GM15510 (cell line): Measurements from ENCODE around the gene MTHFD1L.

Experiments
- POLR2A ChIP-seq: IDR thresholded peaks from 3 replicates; pipeline ENCODE4 v1.6.1; 2011; ENCODE audit warnings: borderline replicate concordance; ENCODE audit not compliant: insufficient read length; ENCODE audit errors: extremely low read depth

MTHFD1L gene

DNA sequence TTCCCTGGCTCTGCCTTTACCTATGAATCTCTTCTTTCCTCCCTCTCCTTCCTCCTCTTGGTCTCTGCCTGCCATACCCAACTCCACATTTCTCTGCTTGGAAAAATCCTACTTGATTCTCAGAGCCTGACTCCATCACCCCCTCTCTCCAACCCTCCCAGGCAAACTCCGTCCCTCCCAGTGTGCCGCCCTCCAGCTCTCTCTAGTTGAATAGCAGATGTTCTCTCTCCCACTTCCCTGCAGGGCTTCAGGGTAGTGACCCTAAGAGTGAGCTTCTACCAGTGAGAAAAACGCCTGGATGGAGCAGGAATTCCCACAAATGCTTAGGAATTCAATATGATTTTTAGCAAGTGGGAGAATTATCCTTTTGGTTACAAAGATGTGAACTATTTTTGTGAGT, 141.6 kb downstream of the MTHFD1L start:
- TF ChIP-seq POLR2A: no peak

DNA sequence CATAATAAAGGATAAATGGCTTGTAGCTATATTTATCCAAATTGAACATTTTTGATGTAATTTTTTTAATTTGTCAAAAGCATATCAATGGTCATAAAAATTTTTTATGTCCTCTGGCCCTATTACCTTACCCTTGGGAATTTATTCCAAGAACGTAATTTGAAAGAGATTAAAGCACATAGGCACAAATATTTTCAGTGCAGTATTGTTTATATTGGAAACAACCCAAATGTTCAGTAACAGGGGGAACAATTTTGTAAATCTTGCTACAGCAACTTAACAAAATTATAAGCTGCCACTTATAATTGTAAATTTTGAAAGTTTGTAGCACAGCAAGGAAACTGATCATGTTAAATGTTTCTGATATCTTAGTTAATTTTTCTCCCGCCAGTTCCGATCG, 142.4 kb downstream of the MTHFD1L start:
- no peak for TF ChIP-seq POLR2A

DNA sequence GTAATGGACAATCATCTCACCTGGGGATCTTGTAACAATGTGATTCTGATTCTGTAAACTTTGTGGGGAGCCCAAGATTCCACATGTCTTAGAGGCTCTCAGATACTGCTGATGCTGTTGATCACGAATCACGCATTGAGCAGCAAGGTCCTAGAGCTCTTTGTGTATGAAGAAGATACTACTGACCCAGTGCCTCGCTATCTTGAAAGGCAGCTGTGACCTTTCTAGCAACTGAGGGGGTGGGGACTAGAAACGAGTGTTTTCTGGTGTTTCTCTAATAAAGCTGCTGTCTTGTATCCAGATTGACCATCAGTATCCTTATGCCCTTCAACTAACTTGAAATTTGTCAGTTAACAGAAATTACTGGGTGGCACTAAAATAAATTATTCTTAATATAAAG, 142.9 kb downstream of the MTHFD1L start:
- TF ChIP-seq POLR2A: no peak

DNA sequence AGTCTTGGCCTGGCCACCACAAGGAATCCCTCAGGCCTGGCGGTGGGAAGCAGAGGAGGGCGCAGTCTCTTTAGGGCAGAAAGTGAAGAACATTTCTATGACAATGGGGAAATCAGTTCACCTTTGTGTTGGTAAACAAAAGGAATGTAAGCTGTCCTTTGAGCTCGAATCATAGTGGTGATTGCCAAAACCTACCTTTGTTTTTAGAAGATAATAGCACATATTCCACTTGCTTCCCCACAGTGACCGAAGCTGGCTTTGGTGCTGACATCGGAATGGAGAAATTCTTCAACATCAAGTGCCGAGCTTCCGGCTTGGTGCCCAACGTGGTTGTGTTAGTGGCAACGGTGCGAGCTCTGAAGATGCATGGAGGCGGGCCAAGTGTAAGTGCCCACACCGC, 144.1 kb downstream of the MTHFD1L start:
- no peak for TF ChIP-seq POLR2A

DNA sequence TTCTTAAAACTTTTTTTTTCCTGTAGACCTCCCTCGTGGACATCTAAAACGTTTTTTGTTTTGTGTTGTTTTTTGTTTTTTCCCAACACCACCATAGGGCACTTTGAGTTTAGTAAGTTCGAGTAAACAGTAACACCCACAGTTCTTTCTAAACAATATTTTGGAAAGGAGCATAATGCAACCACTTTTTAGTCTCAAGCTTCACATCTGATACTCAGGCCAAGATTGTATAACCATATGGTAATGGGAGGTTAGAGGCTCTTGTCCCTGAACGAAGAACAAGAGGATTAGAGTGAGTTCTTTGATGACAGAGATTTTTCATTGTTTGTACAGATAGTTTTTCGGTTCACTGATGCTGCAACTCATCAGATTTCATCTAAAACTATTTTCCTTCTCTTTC, 144.6 kb downstream of the MTHFD1L start:
- no peak for TF ChIP-seq POLR2A

DNA sequence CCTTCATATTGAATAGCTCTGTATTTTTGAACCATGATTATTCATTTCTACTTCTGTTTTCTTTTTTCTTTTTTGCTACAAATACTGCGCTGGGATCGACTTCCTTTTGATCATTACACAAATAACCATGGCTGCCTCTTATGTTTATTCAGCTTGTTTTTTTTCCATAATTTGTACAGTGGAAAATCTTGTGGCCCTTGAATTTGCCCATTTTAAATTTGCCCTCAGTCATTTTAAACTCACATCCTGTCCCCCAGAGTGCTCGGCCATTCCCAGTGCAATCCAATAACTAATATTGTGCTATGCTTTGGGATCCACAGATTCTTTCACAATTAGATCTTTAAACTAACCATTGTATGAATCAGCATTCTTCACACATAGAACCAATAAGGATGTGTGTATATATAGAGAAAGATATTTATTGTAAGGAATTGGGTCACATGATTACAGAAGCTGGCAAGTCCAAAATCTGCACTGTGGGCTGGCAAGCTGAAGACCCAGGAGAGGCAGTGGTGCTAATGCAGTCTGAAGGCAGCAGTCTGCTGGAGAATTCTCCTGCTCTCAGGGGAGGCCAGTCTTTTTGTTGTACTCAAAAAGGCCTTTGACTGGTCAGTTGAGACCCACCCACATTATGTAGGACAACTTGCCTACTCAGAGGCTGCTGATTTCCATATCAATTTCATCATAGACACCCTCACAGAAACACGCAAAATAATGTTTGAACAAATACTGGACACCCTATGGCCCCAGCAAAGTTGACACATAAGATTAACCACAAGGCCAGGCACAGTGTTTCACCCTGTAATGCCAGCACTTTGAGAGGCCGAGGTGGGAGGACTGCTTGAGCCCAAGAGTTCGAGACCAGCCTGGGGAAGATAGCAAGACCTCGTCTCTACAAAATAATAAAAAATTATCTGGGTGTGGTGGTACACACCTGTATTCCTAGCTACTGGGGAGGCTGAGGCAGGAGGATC, 147.1 kb downstream of the MTHFD1L start:
- TF ChIP-seq POLR2A: no peak

DNA sequence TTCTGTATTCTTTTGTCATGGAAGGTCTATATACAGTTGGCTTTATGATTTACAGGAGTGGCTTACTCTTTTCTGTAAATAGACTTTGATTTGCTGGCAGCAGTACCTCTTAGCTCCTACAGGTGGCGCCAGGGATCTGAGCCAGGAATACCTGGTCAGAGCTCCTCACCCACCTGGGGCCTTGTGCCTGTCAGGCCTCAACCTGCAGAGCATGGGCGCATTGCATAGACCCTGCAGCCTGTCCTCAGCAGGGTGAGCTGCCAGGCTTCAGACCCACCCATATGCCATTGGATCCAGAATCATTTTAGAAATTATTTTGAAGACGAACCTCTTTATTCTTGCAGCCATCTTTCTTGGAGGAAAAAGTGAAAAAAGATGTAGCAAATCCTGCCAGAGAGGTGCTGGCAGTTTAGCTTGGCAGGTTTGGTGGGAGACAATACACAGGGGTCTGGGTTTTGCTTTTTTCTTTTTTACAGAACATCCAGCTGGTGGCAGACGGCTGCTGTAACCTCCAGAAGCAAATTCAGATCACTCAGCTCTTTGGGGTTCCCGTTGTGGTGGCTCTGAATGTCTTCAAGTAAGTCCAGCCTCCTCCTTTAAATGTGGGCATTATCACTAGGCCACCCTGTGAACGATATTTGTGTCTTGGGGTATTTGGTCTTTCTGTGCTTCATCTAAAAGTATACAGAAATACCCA, 149.1 kb downstream of the MTHFD1L start:
- TF ChIP-seq POLR2A: no peak

DNA sequence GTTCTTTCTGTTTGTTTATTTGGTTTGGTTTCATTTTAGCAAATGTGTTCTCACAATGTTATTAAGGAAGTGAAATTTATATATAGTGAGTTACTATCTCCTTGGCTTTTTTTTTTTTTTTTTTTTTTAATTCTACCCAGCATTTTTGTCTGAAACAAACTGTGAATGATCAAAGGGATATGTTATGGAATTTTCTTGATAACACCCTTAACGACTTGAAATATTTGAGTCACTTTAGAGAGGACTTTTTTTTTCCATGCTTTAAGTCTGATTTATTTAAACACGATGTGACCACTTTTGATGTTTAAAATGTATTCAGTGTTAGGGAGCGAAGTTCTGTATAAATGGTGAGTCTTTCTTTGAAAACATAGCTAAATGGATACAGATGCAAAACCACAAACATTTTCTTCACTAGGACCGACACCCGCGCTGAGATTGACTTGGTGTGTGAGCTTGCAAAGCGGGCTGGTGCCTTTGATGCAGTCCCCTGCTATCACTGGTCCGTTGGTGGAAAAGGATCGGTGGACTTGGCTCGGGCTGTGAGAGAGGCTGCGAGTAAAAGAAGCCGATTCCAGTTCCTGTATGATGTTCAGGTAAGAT, 149.7 kb downstream of the MTHFD1L start:
- TF ChIP-seq POLR2A: no peak

DNA sequence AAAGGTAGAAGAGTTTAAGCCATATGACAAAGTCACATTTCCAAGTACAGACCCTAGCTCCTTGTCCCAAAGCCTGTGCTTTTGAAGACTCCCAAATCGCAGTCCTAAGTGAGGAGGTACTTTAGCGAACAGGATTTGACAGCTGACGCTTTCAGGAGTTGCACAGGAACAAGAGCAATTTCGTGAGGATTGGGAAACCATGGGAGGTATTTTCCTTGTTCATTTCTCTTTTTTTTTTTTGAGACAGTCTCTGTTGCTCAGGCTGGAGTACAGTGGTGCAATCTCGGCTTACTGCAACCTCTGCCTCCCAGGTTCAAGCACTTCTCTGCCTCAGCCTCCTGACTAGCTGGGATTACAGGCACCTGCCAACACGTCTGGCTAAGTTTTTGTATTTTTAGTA, 150.6 kb downstream of the MTHFD1L start:
- no peak for TF ChIP-seq POLR2A

DNA sequence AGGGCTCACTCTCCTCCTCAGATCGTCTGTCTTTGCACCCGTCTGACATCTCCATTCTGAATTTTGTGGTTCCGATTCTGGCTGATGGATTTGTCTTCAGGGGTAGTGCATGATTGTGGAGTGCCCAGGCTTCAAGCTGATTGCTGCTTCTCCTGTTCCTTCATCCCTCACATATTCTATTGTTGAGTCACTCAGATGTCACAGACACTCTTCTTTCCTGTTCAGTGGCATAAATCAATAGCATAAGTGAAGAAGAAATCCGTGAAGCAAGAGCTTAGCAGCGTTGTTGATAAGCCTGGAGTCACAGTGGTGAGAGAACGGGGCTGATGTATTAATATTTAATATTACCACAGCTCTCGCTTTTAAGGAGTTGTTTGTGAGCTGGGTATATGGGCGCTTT, 152.5 kb downstream of the MTHFD1L start:
- no peak for TF ChIP-seq POLR2A

DNA sequence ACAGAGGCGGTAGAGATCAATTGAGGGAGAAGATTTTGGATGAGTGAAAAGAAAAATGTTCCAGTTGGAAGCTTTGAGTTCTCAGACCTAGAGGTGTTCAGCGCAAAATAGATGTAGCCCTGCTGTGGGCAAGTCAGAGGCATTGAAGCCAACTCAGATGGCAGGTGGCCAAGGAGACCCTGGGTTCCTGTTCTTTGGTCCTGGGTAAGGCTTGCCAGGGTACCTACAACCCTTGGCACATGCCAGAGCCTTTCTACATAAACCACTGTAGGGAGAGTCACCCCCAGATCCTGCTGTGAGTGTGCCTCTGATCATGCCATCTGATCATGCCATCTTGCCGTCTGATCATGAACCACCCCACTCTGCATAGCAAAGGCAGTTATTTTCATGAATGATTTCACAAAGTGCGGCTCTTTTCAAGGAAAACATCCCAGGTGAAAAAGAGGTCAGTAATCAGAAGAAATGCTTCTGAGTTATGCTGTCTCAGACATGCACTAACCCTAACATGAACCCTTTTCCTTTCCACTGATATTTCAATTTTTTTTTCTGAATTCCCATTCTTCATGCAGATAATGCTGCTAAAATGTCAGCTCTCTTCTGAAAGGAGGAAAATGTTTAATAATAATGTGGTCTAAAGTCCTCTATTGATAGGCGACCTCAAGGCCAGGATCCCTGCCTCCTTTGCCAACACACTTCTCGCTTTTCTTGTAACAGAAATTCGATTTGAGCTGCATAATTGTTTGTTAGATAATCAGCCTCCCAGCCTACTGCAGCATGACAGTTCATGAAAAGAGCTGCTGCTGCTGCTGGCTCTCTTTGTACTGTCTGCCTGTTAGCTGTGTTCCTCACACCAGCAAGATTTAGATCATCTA, 153.6 kb downstream of the MTHFD1L start:
- TF ChIP-seq POLR2A: no peak

DNA sequence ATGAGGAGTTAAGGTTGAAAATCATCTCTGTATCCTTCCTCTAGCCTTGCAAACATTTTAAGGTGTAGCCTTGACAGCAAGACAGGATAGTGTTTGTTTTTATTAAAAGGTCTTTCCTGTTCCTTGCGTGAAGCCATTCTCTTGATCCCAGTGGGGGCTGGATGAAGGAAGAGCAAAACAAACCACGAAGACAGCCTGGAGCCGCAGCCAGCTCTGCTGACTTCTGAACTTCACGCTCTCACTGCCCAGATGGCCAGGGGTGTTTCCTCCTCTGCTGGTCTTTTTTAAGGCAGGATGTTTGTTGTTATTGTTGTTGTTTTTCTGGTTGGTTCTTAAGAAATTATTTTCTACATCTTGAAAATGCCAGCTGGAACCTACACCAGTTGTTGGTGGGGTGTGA, 156.4 kb downstream of the MTHFD1L start:
- TF ChIP-seq POLR2A: no peak

DNA sequence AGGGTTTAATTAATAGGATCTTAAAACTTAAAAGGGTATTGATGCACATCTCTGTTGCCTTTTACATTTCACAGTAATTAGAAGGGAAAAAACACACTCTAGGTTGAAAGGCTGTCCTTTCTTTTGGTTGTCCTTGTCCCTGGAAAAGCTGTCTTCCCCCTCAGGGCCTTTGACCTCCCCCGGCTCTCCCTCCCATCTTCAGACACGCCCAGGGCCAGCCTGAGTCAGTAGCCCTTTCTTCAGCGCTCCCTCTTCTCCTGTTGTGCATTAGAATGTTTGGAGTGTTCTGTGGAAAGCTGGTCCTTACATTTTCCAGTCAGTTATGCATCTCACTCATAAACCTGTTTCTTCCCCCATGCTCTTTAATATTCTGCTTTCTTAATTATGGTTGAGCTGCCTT, 157.0 kb downstream of the MTHFD1L start:
- no peak for TF ChIP-seq POLR2A

DNA sequence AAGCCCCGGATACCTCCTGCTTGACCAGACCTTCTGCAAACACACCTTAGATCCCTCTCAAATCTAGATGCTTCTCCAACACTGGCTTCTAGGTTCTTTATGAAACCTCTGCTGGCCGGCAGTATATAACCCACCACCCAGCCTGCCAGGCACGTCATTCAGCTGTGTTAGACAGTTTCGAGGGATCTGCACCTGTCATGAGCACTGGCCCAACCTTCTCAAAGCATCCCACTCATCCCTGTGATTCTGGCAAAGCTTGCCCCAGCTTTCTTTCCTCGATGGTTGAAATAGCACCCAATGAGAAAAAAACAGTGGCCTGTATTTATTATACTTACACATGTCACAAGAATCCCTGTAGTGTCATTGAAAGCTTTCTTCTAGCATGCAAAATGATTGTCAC, 157.8 kb downstream of the MTHFD1L start:
- TF ChIP-seq POLR2A: no peak
